ENCODE results near the gene EVA1B.

The EVA1B gene

DNA sequence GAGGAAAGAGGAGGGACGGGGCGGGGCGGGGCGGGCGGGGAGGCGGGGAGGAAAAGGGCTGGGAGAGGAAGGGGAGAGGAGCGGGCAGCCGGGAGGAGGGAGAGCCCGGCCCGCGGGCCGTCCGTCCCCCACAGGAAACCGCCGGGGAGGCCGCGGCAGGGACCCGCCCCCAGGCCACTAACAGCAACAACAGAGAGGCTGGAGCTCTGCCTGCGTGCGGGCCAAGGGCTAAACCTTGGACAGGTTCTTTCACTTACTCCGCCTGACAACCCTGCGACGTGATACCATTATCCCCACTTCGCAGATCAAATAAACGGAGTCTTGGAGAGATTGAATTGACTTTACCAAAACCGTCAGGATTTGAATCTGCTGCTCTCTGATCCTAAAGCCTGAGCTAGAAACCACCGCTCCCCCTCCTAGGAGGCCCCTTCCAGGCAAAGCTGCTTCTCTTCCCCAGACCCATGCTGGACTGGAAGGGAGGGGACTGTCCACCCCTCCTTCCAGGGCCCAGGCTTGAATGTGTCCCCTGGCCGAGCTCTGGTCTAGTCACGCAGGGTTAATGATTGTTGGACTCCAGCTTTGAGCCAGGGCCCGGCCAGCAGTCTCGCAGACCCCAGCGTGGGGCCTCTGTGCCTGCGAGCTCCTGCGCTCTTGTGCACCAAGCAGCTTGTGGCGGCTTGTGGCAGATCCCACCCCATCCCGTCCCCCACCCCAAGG lies at the start of gene EVA1B:
TSS of gene EVA1B (minus strand) at position 10 of the 717 bp plus-strand sequence. CDS start 608 bp downstream, outside the sequence.
- DNase-seq (ENCODE audit: low spot score) (no peak), FAIRE-seq (no peak)

DNA sequence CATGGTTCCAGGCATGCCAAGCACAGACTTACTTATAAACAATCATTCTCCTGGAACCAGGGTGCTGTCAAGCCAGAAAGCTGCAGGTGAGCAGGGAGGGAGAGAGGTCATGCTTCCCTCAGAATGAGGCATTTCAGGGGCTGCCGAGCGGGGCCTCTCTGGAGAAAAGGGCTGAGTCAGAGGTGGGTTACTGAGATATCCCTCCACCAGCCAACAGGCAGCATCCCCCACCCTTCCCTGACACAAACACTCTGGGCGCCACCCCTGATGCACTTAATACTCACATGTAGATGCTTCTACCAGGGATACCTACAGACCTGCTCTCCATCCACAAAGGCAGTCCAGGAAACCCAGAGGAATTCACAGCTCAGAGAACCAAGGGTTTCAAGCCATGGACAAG lies 49.2 kb upstream of the EVA1B start:
- no peak for FAIRE-seq
- DNase-seq (ENCODE audit: low spot score), result no peak

DNA sequence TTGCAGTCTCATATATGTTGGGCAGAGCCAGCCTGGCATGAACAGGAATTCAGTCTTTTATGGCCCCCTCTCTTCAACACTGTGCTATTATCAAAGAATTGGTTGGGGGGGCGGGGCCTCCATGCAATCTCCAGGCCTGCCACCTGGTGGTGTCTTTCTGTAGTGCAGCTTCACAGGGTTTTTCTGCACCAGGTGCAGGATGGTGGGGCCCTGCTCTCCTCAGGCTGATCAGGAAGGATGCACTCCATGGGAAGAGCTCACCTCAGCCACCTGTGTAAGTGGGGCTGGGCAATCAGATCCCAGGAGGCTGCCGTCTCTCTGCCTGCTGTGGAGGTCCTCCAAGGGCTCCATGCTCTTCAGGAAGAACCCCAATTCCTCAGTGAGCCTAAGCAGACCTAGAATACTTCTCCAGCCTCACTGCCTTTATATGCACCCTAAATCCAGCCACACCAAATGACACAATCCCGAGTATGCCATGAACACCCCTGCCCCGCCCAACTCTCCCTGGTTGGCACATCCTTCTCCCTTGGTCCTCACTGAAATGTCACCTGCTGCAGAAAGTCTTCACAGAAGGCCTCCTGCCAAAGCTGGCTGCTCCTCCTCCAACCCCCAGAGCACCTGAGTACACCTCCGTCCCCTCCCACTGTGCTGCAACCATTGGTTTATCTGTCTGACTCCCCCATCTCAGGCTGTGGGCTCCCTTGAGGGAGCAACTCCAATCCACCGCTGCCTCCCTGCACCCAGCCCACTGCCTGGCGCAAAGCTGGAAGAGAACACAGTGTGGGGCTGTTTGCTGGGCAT lies 45.8 kb upstream of the EVA1B start:
- peak; percentile 83 for DNase-seq (ENCODE audit: low spot score)
- FAIRE-seq, result peak; percentile 13

GRCh38 chr1:36367798-36368197 lies 44.4 kb upstream of the EVA1B start:
- no peak for FAIRE-seq
- DNase-seq (ENCODE audit: low spot score), result no peak

DNA sequence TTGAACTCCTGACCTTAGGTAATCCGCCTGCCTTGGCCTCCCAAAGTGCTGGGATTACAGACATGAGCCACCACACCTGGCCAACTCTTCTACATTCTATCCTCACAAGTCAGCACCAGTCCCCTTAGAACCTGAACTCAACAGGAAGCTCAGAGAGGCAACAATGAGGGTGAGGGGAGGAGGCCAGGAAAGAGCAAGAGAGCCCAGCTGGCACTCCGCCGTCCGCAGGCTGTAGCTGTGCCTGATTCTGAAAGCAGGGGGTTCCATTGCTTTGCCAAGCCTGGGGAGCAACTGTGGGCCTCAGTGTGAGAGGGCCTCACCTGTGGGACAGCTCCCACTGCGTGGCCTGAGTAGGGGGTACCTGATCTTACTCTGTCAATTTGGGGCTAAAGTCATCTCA lies 43.6 kb upstream of the EVA1B start:
- FAIRE-seq (no peak), DNase-seq (ENCODE audit: low spot score) (no peak)

- FAIRE-seq (no peak), DNase-seq (ENCODE audit: low spot score) (no peak)
Measured at GRCh38 chr1:36366091-36366661, 42.7 kb upstream of the EVA1B start.

GRCh38 chr1:36365381-36365780 lies 41.9 kb upstream of the EVA1B start:
- DNase-seq (ENCODE audit: low spot score) (no peak), FAIRE-seq (no peak)

- FAIRE-seq, result no peak
Measured at GRCh38 chr1:36359911-36360550, 36.6 kb upstream of the EVA1B start.

GRCh38 chr1:36359383-36359782 lies 35.9 kb upstream of the EVA1B start:
- FAIRE-seq (no peak), DNase-seq (ENCODE audit: low spot score) (no peak)

More at GRCh38 chr1:36359911-36360550, 36.6 kb upstream of the EVA1B start:
- DNase-seq (ENCODE audit: low spot score), result no peak

DNA sequence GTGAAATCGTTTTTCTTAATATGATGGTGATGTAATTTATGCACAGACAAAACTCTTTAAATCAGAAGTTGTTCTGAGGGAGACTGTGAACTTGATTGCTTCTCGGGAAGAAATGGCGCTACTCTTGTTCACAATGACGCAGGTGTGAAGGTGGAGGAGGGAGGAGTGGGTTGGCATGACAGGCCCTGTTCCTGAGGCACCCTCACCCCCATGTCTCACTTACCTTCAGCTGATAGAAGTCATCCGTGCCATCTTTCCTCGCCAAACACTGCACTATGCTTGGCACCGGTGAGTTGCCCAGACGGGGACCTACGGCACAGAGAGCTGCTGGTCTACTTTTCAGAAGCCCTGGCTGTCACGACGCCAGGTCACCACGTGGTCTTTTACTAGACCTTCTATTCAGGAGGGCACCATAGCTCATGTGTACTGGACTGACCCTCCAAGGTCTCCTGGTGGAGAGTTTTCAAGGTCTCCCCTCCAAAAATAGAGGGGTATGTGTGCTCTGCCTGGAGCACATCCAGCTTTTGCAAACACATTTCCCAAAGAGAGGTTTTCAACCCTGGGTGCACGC lies 35.2 kb upstream of the EVA1B start:
- no peak for FAIRE-seq
- no peak for DNase-seq (ENCODE audit: low spot score)

GRCh38 chr1:36355811-36356210 lies 32.4 kb upstream of the EVA1B start:
- no peak for DNase-seq (ENCODE audit: low spot score)
- FAIRE-seq, result no peak

GRCh38 chr1:36354486-36354885 lies 31.0 kb upstream of the EVA1B start:
- no peak for FAIRE-seq

GRCh38 chr1:36352910-36353878 lies 29.7 kb upstream of the EVA1B start:
- DNase-seq (ENCODE audit: low spot score) (no peak), FAIRE-seq (no peak)

More at GRCh38 chr1:36354486-36354885, 31.0 kb upstream of the EVA1B start:
- no peak for DNase-seq (ENCODE audit: low spot score)

DNA sequence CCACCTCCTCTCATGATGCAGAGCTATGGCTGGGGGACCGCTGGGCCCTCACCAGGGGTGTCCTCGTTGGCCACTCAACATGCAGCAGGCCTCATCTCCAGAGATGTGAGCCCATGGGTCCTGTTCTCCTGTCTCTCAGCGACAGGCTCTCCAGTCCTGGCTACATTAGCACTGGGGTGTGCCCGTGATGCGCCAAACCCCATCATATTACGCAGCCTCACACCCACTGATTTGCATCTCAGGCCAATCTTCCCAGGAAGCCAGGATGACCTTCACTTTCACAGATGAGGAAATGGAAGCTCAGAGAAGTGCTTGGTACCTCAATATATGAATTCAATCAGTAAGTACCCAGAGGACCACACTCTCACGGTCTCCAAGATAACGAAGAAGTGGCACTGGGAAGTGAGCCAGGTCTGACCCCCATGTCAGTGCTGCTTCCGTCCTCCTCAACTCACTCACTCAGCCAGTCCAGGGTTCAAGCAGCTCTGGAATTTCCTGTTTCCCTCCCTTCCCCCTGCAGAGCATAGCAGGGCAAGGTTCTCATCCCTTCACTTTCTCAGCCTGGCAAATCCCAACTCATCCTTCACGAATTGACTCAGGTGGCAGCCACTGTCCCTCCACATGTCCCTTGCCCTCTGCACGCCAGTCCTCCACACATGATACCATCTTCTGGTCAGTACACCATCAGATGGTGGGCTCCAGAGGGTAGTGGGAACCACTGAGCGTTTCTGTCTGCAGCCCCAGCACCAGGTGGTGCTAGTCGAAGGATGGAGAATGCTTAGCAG lies 28.9 kb upstream of the EVA1B start:
- DNase-seq (ENCODE audit: low spot score), result no peak
- no peak for FAIRE-seq

GRCh38 chr1:36351227-36351977 lies 28.0 kb upstream of the EVA1B start:
- DNase-seq (ENCODE audit: low spot score) (peak; percentile 72), FAIRE-seq (peak; percentile 77)

DNA sequence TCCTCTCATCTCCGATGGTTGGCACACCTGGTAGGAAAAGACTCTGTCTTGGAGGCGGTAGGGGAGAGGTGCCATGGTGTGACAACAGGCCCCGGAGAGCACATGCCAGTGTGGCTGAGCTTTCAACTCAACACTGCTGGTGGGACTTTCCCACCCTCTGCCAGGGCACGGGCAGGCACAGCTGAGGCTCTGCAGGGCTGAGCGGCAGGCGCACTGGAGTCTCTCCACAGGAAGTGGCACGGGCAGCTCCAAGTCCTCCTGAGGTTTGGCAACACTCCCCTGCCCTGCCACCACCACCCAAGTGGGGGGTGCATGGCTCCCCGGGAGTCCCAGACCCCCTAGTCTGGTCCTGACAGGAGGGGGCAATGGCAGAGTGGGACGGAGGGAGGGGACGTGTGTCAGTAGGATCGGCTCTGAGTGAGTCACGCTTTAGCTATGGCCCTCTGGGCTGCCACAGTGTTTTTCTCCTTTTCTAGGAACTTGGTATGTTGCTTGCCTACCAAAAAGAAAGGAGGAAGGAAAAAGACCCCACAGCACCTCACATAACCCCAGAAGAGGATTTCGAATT lies 27.3 kb upstream of the EVA1B start:
- FAIRE-seq (peak; percentile 85), DNase-seq (ENCODE audit: low spot score) (peak; percentile 80)

DNA sequence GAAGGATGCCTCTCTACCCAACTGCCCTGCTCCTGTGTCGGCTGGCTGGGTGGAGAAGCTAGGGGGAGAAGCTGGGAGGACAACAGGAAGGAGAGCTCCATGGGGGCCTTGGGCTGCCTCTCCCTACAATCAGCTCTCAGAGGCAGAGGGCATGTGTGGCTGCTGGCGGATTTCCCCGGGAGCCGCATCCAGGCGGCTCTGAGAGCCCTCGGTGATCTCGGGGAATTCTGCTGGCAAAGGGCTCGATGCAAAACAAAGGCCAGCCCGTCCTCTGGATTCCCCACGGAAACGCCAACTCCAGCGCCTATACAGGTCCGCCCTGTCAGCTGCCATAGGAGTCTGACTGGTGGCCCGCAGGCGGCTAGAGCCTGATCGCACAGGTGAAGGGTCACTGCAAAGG lies 26.4 kb upstream of the EVA1B start:
- FAIRE-seq (no peak), DNase-seq (ENCODE audit: low spot score) (no peak)

GRCh38 chr1:36349241-36349671 lies 25.8 kb upstream of the EVA1B start:
- FAIRE-seq (no peak), DNase-seq (ENCODE audit: low spot score) (no peak)
